ENCODE measurements around the gene URM1.

The URM1 gene

DNA sequence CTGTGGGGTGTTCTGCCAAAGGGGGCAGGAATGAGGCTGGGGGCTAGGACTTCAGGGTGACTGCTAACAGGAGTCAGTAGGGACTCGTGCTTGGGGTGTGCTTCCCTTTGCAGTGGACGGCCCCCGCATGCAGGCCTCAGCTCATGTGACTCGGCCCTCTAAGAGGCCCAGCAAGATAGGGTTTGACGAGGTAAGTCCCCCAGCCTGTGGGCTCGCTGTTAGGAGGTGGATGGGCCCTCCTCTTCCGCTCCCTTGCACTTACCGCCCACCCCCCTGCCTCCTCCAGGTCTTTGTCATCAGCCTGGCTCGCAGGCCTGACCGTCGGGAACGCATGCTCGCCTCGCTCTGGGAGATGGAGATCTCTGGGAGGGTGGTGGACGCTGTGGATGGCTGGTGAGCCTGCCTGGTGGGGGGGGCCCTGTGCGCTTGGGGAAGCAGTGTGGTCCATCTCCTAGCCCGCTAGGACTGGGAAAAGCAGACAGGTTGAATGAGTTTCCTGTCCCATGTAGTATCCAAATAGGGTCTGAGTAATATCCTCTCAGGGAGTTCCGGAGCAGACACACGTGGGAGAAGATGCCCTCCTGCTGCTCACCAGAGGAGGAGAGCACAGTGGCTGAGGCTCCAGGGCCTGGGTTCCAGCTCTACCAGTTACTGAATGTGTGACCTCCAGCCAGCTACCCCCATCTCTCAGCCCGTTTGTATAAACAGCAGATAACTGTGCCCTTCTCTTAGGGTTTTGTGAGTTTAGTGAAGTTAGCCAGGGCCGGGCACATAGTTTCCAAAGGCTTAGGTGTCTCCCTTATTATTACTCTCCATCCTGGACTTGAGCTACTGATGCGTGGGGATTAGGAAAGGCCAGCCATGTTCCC is 57.7 kb downstream of the URM1 start:
- Mint-ChIP-seq H3K36me3 (ENCODE audit: low read depth) (no peaks in the 10 kb centered on the region), H3K4me3 (no peak overlapping the region), H3K27ac (no peak overlapping the region), H3K27me3 (no peaks in the 10 kb centered on the region), H3K9me3 (no peaks in the 10 kb centered on the region), H3K4me1 (ENCODE audit: low read depth) (no peaks in the 10 kb centered on the region)
- intact Hi-C loops (cut with micrococcal nuclease) = no loop called here

- Mint-ChIP-seq H3K36me3 (ENCODE audit: low read depth) (no peaks in the 10 kb centered on the region), H3K27ac (no peak overlapping the region)
- intact Hi-C loops (cut with micrococcal nuclease) = no loop called here
Measured at GRCh38 chr9:128429513-128430086, 58.4 kb downstream of the URM1 start.

DNA sequence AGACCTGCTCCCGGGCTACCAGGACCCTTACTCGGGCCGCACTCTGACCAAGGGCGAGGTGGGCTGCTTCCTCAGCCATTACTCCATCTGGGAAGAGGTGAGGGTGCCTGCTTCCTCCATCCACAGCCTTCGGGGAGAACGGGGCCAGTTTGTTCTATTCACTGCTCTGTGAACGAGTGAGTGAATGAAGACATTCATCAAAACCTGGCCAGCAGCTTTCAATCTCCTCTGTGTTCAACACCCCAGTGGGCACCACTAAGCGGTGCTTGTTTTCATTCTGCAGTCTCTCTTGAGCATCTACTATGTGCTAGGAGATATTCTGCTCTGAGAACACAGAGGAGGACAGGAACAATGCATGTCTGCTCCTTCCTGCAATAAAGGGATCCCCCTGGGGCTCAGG is 60.0 kb downstream of the URM1 start:
- intact Hi-C loops (cut with micrococcal nuclease) = no loop called here
- no peak overlapping the region for H3K4me3 Mint-ChIP-seq
- H3K4me1 Mint-ChIP-seq (ENCODE audit: low read depth) = no peaks in the 10 kb centered on the region
- no peak overlapping the region for H3K27ac Mint-ChIP-seq
- H3K27me3 Mint-ChIP-seq = no peaks in the 10 kb centered on the region
- H3K9me3 Mint-ChIP-seq = no peaks in the 10 kb centered on the region
- no peaks in the 10 kb centered on the region for H3K36me3 Mint-ChIP-seq (ENCODE audit: low read depth)

More at GRCh38 chr9:128429513-128430086, 58.4 kb downstream of the URM1 start:
- Mint-ChIP-seq H3K4me3 (no peak overlapping the region), H3K27me3 (no peaks in the 10 kb centered on the region), H3K4me1 (ENCODE audit: low read depth) (no peaks in the 10 kb centered on the region), H3K9me3 (no peaks in the 10 kb centered on the region)

- no peaks in the 10 kb centered on the region for H3K27me3 Mint-ChIP-seq
- H3K4me1 Mint-ChIP-seq (ENCODE audit: low read depth) = peaks cover 9% of the 10 kb centered on the region
- intact Hi-C loops (cut with micrococcal nuclease) = no loop called here
- H3K27ac Mint-ChIP-seq = no peak overlapping the region
- H3K36me3 Mint-ChIP-seq (ENCODE audit: low read depth) = no peaks in the 10 kb centered on the region
- no peak overlapping the region for H3K4me3 Mint-ChIP-seq
- no peaks in the 10 kb centered on the region for H3K9me3 Mint-ChIP-seq
Measured at GRCh38 chr9:128434340-128434739, 63.2 kb downstream of the URM1 start.

- Mint-ChIP-seq H3K9me3 (no peaks in the 10 kb centered on the region), H3K4me1 (ENCODE audit: low read depth) (peaks cover 9% of the 10 kb centered on the region), H3K36me3 (ENCODE audit: low read depth) (no peaks in the 10 kb centered on the region), H3K27ac (no peak overlapping the region), H3K4me3 (no peak overlapping the region), H3K27me3 (no peaks in the 10 kb centered on the region)
- intact Hi-C loops (cut with micrococcal nuclease) = no loop called here
Measured at GRCh38 chr9:128435611-128436010, 64.4 kb downstream of the URM1 start.

DNA sequence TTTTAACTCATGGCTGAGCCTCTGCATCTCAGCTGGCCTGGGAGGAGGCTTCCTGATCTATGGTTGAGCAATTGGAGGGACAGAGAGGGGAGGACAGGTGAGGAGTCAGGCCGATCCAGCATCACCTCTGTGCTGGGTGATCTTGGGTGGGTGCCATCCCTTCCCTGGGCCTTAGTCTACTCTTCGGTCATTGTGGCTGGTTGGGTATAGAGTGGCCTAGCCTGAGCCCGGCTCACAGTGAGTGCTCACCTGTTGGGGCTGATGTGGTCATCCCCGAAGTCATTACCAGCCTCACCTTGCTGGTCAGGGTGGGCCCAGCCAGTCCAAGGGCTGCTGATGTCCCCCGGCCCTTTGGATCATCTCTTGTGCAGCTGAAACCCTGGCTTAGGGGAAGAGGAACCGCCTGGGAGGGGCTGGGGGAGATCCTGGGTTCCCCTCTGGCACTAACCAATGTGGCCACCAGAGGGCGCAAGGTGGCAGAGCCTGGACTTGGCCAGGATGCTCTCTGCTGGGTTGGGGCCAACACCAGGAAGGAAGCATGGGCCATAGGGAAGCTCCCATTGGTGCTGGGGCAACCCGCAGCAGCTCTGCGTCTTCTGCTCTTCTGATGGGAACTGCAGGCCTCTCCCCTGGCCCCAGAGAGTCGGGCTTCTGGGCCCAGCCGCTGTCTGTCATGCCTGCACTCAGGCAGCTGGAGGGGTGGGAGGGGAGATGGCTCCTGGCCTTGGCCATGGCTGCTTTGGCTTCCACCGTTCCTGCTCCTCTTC is 67.4 kb downstream of the URM1 start:
- intact Hi-C loops (cut with micrococcal nuclease) = no loop called here
- Mint-ChIP-seq H3K4me3 (no peak overlapping the region), H3K4me1 (ENCODE audit: low read depth) (peaks cover 9% of the 10 kb centered on the region), H3K9me3 (no peaks in the 10 kb centered on the region), H3K27me3 (no peaks in the 10 kb centered on the region), H3K27ac (no peak overlapping the region), H3K36me3 (ENCODE audit: low read depth) (no peaks in the 10 kb centered on the region)

- H3K27ac Mint-ChIP-seq = no peak overlapping the region
- H3K9me3 Mint-ChIP-seq = no peaks in the 10 kb centered on the region
- no peak overlapping the region for H3K4me3 Mint-ChIP-seq
- H3K36me3 Mint-ChIP-seq (ENCODE audit: low read depth) = no peaks in the 10 kb centered on the region
- H3K27me3 Mint-ChIP-seq = no peaks in the 10 kb centered on the region
- peaks cover 9% of the 10 kb centered on the region for H3K4me1 Mint-ChIP-seq (ENCODE audit: low read depth)
- intact Hi-C loops (cut with micrococcal nuclease) = no loop called here
Measured at GRCh38 chr9:128439273-128439672, 68.1 kb downstream of the URM1 start.

Measured in dendritic cell treated with granulocyte-macrophage colony-stimulating factor and Interleukin-4, amounts not matched to agents 40 ng/mL and 50 ng/mL, for 4 days (primary cell).